IMR-90 (cell line): ENCODE data around the gene OPCML.

ENCODE experiments used
- CEBPB ChIP-seq: IDR thresholded peaks from 2 replicates; pipeline ENCODE4 v1.6.1; 2012; ENCODE audit warnings: low read depth, low read length, improper control_type of control experiment
- CHD1 ChIP-seq: IDR thresholded peaks from 2 replicates; pipeline ENCODE4 v1.6.1; 2012; ENCODE audit warnings: low read depth, low read length, improper control_type of control experiment
- ELK1 ChIP-seq: fragments of 150-350 bp; IDR thresholded peaks from 2 replicates; pipeline ENCODE4 v1.6.1; 2016; ENCODE audit warnings: low read depth, mild to moderate bottlenecking, low read length, moderate library complexity, borderline replicate concordance
- FOS ChIP-seq: fragments of 150-350 bp; IDR thresholded peaks from 2 replicates; pipeline ENCODE4 v1.6.1; 2016; ENCODE audit warnings: low read depth, low read length
- MAFK ChIP-seq: IDR thresholded peaks from 2 replicates; pipeline ENCODE4 v1.6.1; 2012; ENCODE audit warnings: low read depth, low read length, improper control_type of control experiment
- POLR2A ChIP-seq: IDR thresholded peaks from 2 replicates; pipeline ENCODE4 v1.6.1; 2012; ENCODE audit warnings: mild to moderate bottlenecking, low read depth, low read length
- RCOR1 ChIP-seq: IDR thresholded peaks from 2 replicates; pipeline ENCODE4 v1.6.1; 2012; ENCODE audit warnings: mild to moderate bottlenecking, low read length, improper control_type of control experiment; ENCODE audit not compliant: insufficient replicate concordance
- RFX5 ChIP-seq: IDR thresholded peaks from 2 replicates; pipeline ENCODE4 v1.8.0; 2012; ENCODE audit warnings: low read depth, mild to moderate bottlenecking, low read length, moderate library complexity
- USF2 ChIP-seq: fragments of 150-350 bp; IDR thresholded peaks from 2 replicates; pipeline ENCODE4 v1.6.1; 2017; ENCODE audit warnings: mild to moderate bottlenecking, antibody characterized with exemption, low read length, low read depth
- TF ChIP-seq, protein P1 (sequence below): conservative IDR thresholded peaks from 2 replicates; pipeline ENCODE4 v1.5.1; 2012; ENCODE audit warnings: mild to moderate bottlenecking, low read depth, low read length, improper control_type of control experiment

DNA sequence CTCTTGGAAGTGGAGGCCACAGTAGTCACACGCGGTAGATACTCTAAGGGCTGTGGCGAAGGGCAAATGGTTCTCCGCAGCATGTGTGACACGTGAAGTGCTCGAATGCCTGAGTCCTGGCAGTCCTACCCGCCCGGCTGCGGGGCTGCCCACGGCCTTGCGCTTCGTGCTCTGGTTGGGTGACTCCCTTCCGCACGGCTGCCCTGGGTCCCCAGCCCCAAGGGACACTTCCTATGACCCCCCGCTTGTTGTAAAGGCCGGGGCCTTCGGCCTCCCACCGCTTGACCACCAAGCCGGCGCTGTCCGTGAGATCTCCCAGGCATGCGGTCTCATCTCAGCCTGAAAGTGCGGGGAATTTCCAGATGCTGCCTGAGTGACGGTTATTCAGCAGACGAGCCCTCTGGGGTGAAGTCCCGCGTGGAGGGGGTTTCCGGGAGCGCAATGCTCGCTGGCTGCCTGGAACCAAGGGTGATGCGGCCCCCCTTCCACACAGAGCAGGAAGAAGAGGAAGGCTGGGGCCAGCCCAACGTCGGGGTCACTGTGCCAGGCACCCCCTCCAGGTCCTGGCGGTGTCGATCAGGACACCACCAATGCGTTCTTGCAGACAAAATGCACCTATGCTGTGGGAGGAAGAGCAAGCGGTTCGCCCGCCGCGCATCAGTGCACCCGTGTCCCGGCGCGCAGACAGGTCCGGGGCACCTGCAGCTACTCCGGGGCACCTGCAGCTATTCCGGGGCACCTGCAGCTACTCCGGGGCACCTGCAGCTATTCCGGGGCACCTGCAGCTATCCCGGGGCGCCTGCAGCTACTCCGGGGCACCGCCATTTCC is 171.2 kb downstream of the OPCML start:
- TF ChIP-seq, protein P1, sequence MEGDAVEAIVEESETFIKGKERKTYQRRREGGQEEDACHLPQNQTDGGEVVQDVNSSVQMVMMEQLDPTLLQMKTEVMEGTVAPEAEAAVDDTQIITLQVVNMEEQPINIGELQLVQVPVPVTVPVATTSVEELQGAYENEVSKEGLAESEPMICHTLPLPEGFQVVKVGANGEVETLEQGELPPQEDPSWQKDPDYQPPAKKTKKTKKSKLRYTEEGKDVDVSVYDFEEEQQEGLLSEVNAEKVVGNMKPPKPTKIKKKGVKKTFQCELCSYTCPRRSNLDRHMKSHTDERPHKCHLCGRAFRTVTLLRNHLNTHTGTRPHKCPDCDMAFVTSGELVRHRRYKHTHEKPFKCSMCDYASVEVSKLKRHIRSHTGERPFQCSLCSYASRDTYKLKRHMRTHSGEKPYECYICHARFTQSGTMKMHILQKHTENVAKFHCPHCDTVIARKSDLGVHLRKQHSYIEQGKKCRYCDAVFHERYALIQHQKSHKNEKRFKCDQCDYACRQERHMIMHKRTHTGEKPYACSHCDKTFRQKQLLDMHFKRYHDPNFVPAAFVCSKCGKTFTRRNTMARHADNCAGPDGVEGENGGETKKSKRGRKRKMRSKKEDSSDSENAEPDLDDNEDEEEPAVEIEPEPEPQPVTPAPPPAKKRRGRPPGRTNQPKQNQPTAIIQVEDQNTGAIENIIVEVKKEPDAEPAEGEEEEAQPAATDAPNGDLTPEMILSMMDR = no peak
- TF ChIP-seq FOS (no peak), RCOR1 (no peak), RFX5 (no peak), POLR2A (no peak), MAFK (no peak), CHD1 (no peak), USF2 (no peak), CEBPB (no peak), ELK1 (no peak)
